GM23338 (cell line): ENCODE measurements around the gene NTN1. TPM values are rescaled to one million over a fixed set of nuclear protein-coding genes. Genes with fewer than 3 reads are reported as not detected.

Experiments used
- ATAC-seq: fragments of 200-7000 bp; cut with Tn5 transposase; 3 replicates; pipeline ENCODE4 v1.9.1; 2020
- DNase-seq: peaks from one replicate; pipeline ENCODE4 v3.0.0-alpha.2; 2015; ENCODE audit warnings: low spot score
- H2AFZ ChIP-seq: fragments of 200-600 bp; sonication (generic); 2 replicates; pipeline ENCODE4 v1.8.0; 2016; ENCODE audit warnings: antibody characterized with exemption, mild to moderate bottlenecking, moderate library complexity
- H3F3A ChIP-seq: fragments of 200-600 bp; sonication (generic); replicated peaks from 2 replicates; pipeline ENCODE4 v1.8.0; 2017; ENCODE audit warnings: antibody characterized with exemption, mixed run types, low read depth
- H3K27ac ChIP-seq: fragments of 200-600 bp; sonication (generic); 2 replicates; pipeline ENCODE4 v1.6.1; 2016; ENCODE audit warnings: low read depth
- H3K27me3 ChIP-seq: fragments of 200-600 bp; sonication (generic); 2 replicates; pipeline ENCODE4 v1.8.0; 2016; ENCODE audit warnings: mild to moderate bottlenecking, mixed run types, moderate library complexity; ENCODE audit not compliant: insufficient read depth
- H3K36me3 ChIP-seq: fragments of 200-600 bp; sonication (generic); 2 replicates; pipeline ENCODE4 v1.8.0; 2016; ENCODE audit warnings: mild to moderate bottlenecking; ENCODE audit not compliant: insufficient read depth
- H3K4me1 ChIP-seq: fragments of 200-600 bp; sonication (generic); 2 replicates; pipeline ENCODE4 v1.8.0; 2016; ENCODE audit warnings: mild to moderate bottlenecking, moderate library complexity; ENCODE audit not compliant: insufficient read depth
- H3K4me2 ChIP-seq: fragments of 200-600 bp; sonication (generic); 2 replicates; pipeline ENCODE4 v1.7.1; 2017; ENCODE audit warnings: mixed run types
- H3K4me3 ChIP-seq: fragments of 200-600 bp; sonication (generic); 2 replicates; pipeline ENCODE4 v1.6.1; 2016; ENCODE audit warnings: mixed run types
- H3K79me2 ChIP-seq: fragments of 200-600 bp; sonication (generic); replicated peaks from 2 replicates; pipeline ENCODE4 v1.8.0; 2017; ENCODE audit warnings: mild to moderate bottlenecking; ENCODE audit not compliant: insufficient read depth
- H3K9me2 ChIP-seq: fragments of 200-600 bp; sonication (generic); 2 replicates; pipeline ENCODE4 v1.8.0; 2017; ENCODE audit not compliant: insufficient read depth
- H4K20me1 ChIP-seq: fragments of 200-600 bp; sonication (generic); replicated peaks from 2 replicates; pipeline ENCODE4 v1.8.0; 2017; ENCODE audit warnings: mild to moderate bottlenecking; ENCODE audit not compliant: insufficient read depth
- H3K27ac Mint-ChIP-seq: 2 replicates; pipeline ENCODE4 v1.8.0; 2020; ENCODE audit warnings: inconsistent platforms, mild to moderate bottlenecking, moderate library complexity, mixed read lengths
- H3K27me3 Mint-ChIP-seq: 3 replicates; pipeline ENCODE4 v1.8.0; 2022; ENCODE audit warnings: low read depth, mild to moderate bottlenecking, moderate library complexity, mixed read lengths, inconsistent platforms; ENCODE audit not compliant: insufficient read depth, poor library complexity
- H3K36me3 Mint-ChIP-seq: 3 replicates; pipeline ENCODE4 v1.8.0; 2021; ENCODE audit warnings: low read depth, mild to moderate bottlenecking, inconsistent platforms, moderate library complexity, mixed read lengths
- H3K4me1 Mint-ChIP-seq: 3 replicates; pipeline ENCODE4 v1.8.0; 2020; ENCODE audit warnings: mild to moderate bottlenecking, inconsistent platforms, mixed read lengths
- H3K4me3 Mint-ChIP-seq: 3 replicates; pipeline ENCODE4 v1.8.0; 2021; ENCODE audit warnings: moderate library complexity, mild to moderate bottlenecking, inconsistent platforms, mixed read lengths
- H3K9me3 Mint-ChIP-seq: 3 replicates; pipeline ENCODE4 v1.8.0; 2020; ENCODE audit warnings: moderate library complexity, mild to moderate bottlenecking, inconsistent platforms, mixed read lengths
- CREB1 ChIP-seq: fragments of 250-450 bp; sonication (Bioruptor Pico); IDR thresholded peaks from 2 replicates; pipeline ENCODE4 v1.5.0; 2020; ENCODE audit warnings: low read depth, mild to moderate bottlenecking, moderate library complexity
- CTCF ChIP-seq, 2 experiments: fragments of 200-600 bp in 1 of 2; sonication (generic) in 1 of 2; conservative IDR thresholded peaks; 2 replicates each; pipeline versions ENCODE4 v1.5.1 to v1.6.1; 2016 to 2017; ENCODE audit warnings: antibody characterized with exemption in 2 of 2, low read depth in 2 of 2, mild to moderate bottlenecking in 2 of 2, moderate library complexity in 1 of 2
- EZH2 ChIP-seq: fragments of 200-600 bp; sonication (generic); IDR thresholded peaks from one replicate; pipeline ENCODE4 v1.8.0; 2017; ENCODE audit warnings: antibody characterized with exemption, mild to moderate bottlenecking, low read depth; ENCODE audit not compliant: unreplicated experiment
- JUNB ChIP-seq: IDR thresholded peaks from one replicate; pipeline ENCODE4 v1.6.1; 2016; ENCODE audit warnings: antibody characterized with exemption; ENCODE audit not compliant: unreplicated experiment
- NANOG ChIP-seq: IDR thresholded peaks from 2 replicates; pipeline ENCODE4 v1.6.1; 2016; ENCODE audit warnings: antibody characterized with exemption, borderline replicate concordance
- REST ChIP-seq: IDR thresholded peaks from one replicate; pipeline ENCODE4 v1.6.1; 2018; ENCODE audit warnings: antibody characterized with exemption; ENCODE audit not compliant: unreplicated experiment
- STAT1 ChIP-seq: IDR thresholded peaks from one replicate; pipeline ENCODE4 v1.6.1; 2016; ENCODE audit warnings: antibody characterized with exemption; ENCODE audit not compliant: unreplicated experiment
- polyA plus RNA-seq: library from polyadenylated mRNA; unstranded; fragments of >200 nt; fragmentation: Nextera tagmentation; extraction: Ambion mirVana; gene quantifications from 2 replicates; pipeline ENCODE4 v1.2.1, GENCODE V29; 2016
- total RNA-seq: library from RNA; depleted of rRNA; stranded (reverse); fragments of >200 nt; shearing (Covaris generic); gene quantifications from 2 replicates; pipeline ENCODE4 v1.2.3, GENCODE V29; 2014

The NTN1 gene
- total and polyA plus RNA-seq, 2 experiments from 2014 or later: 0.57 to 2.6 TPM

GRCh38 chr17:9204637-9205329 is 183.5 kb downstream of the NTN1 start:
- Mint-ChIP-seq H3K4me3 (no peak overlapping the region), H3K4me1 (peaks cover 2% of the 10 kb centered on the region; the same call in 1 of the 3 replicates), H3K27me3 (peaks cover 7% of the 10 kb centered on the region), H3K9me3 (no peaks in the 10 kb centered on the region; the same call in 2 of the 3 replicates), H3K27ac (no peak overlapping the region), H3K36me3 (no peaks in the 10 kb centered on the region)
- no peak for DNase-seq
- Histone ChIP-seq H3K27ac (no peak overlapping the region), H3K4me1 (no peaks in the 10 kb centered on the region), H3K9me2 (no peaks in the 10 kb centered on the region), H3F3A (no peaks in the 10 kb centered on the region), H4K20me1 (no peaks in the 10 kb centered on the region), H2AFZ (no peak overlapping the region), H3K36me3 (no peaks in the 10 kb centered on the region), H3K4me2 (no peak overlapping the region), H3K4me3 (no peak overlapping the region), H3K79me2 (no peaks in the 10 kb centered on the region), H3K27me3 (no peaks in the 10 kb centered on the region)
- TF ChIP-seq STAT1: no peak
- ATAC-seq: no peak

GRCh38 chr17:9205520-9206409 is 184.5 kb downstream of the NTN1 start:
- no peaks in the 10 kb centered on the region for H3F3A ChIP-seq
- Mint-ChIP-seq H3K36me3 (no peaks in the 10 kb centered on the region), H3K4me1 (peaks cover 2% of the 10 kb centered on the region; the same call in 1 of the 3 replicates), H3K27ac (no peak overlapping the region), H3K4me3 (no peak overlapping the region), H3K9me3 (no peaks in the 10 kb centered on the region; the same call in 2 of the 3 replicates), H3K27me3 (peaks cover 6% of the 10 kb centered on the region)
- no peak overlapping the region for H3K4me3 ChIP-seq
- H4K20me1 ChIP-seq: no peaks in the 10 kb centered on the region
- no peaks in the 10 kb centered on the region for H3K4me1 ChIP-seq
- H3K36me3 ChIP-seq: no peaks in the 10 kb centered on the region
- no peak for DNase-seq
- no peak for ATAC-seq
- H2AFZ ChIP-seq: no peak overlapping the region
- H3K9me2 ChIP-seq: no peaks in the 10 kb centered on the region
- H3K27ac ChIP-seq: no peak overlapping the region
- no peaks in the 10 kb centered on the region for H3K79me2 ChIP-seq
- H3K4me2 ChIP-seq: no peak overlapping the region
- no peaks in the 10 kb centered on the region for H3K27me3 ChIP-seq
- TF ChIP-seq CTCF (conservative IDR thresholded peaks at IDR 0.05; ENCODE audit: low read depth in 2 of 2): no peak
- TF ChIP-seq EZH2: no peak
- TF ChIP-seq NANOG: no peak
- TF ChIP-seq CREB1 (CRISPR knock-in tag): no peak
- TF ChIP-seq JUNB: no peak
- no peak for TF ChIP-seq STAT1
- TF ChIP-seq REST: no peak
